GM03348 (cell line): ENCODE measurements around the gene DUSP16.
"Not testable (repeated sequence)": the region's sequence is repeated elsewhere in the genome, so short reads cannot be mapped to it uniquely, and the experiment has no call there.

Experiments
- DNase-seq: peaks from one replicate; pipeline ENCODE4 v3.0.0; 2012; ENCODE audit warnings: low spot score

DUSP16 gene

GRCh38 chr12:12492547-12492946 lies 70.1 kb downstream of the DUSP16 start:
- no peak for DNase-seq

DNA sequence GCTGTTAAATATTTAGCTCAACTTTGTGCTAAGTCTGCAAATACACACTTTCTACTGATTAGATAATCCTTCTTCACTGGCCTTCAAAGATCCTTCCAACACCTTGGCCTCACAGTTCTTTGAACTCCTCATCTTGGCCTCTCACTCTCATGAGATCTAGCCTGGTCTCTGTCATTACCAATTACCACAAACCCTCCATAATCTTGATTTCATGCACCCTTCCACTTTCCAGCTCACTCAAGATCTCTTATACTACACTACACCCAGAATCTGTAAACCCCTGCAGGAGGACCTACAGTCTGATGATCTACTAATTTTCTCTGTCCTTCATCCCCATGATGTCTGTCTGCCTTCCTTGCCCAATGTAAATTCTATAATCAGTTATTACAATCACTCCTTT lies 71.1 kb downstream of the DUSP16 start:
- DNase-seq, result no peak

DNA sequence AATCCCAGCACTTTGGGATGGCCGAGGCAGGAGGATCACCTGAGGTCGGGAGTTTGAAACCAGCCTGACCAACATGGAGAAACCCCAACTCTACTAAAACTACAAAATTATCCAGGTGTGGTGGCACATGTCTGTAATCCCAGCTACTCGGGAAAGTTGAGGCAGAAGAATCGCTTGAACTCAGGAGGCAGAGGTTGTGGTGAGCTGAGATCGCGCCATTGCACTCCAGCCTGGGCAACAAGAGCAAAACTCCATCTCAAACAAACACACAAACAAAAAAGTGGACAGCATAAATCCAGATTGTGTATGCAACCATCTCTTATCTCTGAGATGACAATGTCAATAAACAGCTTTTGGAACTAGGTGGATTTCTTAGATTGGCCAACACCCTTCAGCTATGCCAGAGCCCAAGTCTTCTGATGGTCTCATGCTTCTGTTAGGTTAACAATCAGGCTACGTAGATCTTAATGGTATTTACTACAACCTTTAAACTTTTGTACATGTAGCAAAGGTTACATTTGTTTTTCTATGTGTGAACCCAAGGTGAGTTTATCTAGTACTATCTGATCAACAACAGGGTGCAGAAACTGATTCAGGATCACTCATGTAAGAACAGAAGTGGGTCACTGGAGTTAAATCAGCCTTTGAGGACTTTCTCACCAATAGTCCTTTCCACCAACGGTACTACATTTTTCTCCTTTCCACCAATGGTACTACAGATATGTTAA lies 73.7 kb downstream of the DUSP16 start:
- DNase-seq, result no peak

GRCh38 chr12:12488296-12488695 lies 74.4 kb downstream of the DUSP16 start:
- DNase-seq, result no peak

- DNase-seq, result no peak
Measured at GRCh38 chr12:12487490-12487889, 75.2 kb downstream of the DUSP16 start.

- no peak for DNase-seq
Measured at GRCh38 chr12:12486661-12487240, 75.9 kb downstream of the DUSP16 start.

DNA sequence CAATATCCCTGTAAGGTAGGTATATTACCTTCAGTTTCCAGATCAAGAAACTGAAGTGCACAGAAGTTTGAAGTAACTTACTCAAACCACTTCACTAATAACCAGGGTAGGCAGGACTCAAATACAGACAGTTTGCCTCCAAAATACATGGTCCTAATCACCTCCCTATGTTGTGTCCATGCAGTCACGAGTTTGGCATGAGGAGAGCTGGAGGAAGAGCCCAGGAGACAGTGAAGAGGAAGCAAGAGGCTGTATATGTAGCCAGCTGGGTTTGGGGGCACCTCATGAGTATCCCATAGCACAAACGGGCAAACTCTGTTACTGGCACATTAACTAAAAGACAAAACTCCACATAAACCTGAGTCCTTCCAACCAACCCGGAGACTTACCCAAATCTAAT lies 79.2 kb downstream of the DUSP16 start:
- DNase-seq, result no peak

- DNase-seq, result no peak
Measured at GRCh38 chr12:12482959-12483358, 79.7 kb downstream of the DUSP16 start.

DNA sequence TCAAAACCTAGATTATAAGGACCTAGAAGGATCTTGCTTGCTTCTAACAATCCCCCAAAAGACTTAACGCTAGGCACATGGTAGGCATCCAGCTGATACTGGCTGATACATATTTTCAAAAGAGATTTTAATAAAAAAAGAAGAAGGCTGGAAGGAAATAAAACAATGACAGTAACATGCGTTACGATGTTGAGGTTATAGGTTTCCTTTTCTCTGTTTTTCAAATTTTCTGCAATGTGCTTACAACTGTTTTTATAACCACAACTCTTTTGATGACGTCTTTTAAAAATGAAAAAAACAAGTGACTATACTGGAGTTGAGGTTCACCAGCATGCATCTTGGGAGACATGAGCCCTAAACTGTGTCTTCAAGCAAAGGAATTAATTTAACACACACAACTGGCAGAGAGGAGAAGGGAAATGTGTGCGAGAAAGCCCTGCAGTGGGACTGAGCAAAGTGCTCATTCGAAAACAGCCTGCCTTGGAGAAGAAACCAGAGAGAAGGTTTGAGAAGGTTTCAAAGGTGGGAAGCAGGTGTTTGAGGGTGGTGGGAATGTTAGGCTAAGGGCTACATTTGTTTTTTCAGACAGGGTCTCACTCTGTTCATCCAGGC lies 80.4 kb downstream of the DUSP16 start:
- DNase-seq, result no peak

- DNase-seq, result no peak
Measured at GRCh38 chr12:12481631-12482030, 81.0 kb downstream of the DUSP16 start.

DNA sequence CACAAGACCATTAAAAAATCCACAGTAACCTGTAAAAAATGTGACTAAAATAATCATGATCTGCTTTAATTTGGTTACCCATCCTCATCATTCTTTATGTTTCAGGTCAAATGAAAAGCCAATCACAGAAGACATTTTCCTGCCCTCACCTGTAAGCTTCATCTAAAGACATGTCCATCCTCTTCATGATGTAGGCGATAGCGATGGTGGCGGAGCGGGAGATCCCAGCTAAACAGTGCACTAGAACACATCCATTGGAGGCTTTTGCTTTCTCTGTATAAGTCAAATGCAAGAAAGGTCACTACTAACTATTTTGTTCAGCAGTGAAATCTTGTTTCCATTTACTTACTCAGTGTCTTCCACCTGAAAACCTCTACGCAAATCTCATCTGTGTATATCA lies 82.6 kb downstream of the DUSP16 start:
- no peak for DNase-seq

- DNase-seq, result no peak
Measured at GRCh38 chr12:12477532-12477890, 85.2 kb downstream of the DUSP16 start.

- no peak for DNase-seq
Measured at GRCh38 chr12:12476857-12477531, 85.7 kb downstream of the DUSP16 start.

DNA sequence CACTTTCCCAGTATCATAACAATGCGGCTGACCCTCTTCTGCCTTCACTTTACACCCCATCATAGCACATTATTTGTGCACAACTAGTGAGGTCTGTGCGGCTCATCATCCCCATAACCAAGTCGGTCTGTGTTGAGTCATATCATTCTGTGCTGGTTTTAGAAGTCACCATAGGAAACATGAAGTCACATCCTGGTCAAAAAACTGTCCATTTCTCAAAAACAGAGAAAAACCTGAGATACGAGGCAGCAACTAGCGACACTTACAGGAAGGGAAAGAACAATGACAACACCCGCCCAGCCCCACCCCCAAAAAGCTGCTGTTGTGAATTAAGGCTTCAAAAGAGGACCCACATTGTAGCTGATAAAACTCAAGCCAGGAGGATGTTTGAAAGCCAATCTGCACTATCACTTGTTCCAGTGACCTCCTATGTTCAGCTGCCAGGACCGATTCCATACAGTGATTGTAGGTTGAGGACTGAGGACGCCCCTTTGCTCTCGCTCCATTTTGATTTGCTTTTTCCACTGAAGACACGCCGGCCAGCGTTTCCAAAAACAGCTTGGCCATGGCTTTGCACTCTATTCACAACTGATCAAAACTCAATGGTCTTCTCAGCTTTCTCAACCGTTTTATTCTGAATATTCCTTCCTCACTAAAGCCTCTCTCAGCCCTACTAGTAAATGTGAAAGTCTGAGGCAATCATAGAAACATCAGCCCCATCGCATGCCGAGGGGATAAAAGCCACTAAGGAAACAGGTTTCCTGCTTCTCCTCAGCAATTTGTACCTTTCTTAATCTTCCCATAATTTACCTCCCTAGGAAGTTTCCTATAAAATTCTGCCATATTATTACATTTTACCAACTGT lies 87.5 kb downstream of the DUSP16 start:
- no peak for DNase-seq

- no peak for DNase-seq
Measured at GRCh38 chr12:12474471-12474928, 88.2 kb downstream of the DUSP16 start.

- DNase-seq, result no peak
Measured at GRCh38 chr12:12473223-12473622, 89.4 kb downstream of the DUSP16 start.

GRCh38 chr12:12471982-12472961 lies 90.4 kb downstream of the DUSP16 start:
- DNase-seq, result not testable (repeated sequence)

GRCh38 chr12:12470751-12471306 lies 91.8 kb downstream of the DUSP16 start:
- DNase-seq, result no peak

GRCh38 chr12:12469386-12469785 lies 93.3 kb downstream of the DUSP16 start:
- no peak for DNase-seq

DNA sequence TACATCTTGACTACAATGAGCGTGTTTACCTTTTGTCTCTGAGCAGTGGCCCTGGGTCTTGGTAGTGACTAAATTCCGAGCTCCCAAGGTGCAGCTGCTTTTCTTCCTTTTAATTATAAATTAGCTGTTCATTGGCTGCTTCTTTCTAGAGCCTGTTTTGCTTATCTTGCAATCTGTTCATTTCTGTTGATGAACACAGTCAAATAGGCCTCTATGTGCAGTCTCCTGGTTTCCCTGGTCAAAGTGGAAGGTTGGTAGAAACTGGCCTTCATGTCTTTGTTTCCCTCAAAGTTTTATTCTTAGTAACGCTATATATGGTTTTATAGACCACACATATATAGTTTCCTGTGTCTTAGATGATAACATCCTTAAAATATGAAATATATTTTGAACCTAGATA lies 94.1 kb downstream of the DUSP16 start:
- no peak for DNase-seq
